Measurements from ENCODE around the gene PIGW. TPM values are rescaled to one million over a fixed set of nuclear protein-coding genes. Genes with fewer than 3 reads are reported as not detected.

PIGW gene
- total RNA-seq, 1 donor from 2014 or later = 6.9 TPM

- TF ChIP-seq, protein P1, sequence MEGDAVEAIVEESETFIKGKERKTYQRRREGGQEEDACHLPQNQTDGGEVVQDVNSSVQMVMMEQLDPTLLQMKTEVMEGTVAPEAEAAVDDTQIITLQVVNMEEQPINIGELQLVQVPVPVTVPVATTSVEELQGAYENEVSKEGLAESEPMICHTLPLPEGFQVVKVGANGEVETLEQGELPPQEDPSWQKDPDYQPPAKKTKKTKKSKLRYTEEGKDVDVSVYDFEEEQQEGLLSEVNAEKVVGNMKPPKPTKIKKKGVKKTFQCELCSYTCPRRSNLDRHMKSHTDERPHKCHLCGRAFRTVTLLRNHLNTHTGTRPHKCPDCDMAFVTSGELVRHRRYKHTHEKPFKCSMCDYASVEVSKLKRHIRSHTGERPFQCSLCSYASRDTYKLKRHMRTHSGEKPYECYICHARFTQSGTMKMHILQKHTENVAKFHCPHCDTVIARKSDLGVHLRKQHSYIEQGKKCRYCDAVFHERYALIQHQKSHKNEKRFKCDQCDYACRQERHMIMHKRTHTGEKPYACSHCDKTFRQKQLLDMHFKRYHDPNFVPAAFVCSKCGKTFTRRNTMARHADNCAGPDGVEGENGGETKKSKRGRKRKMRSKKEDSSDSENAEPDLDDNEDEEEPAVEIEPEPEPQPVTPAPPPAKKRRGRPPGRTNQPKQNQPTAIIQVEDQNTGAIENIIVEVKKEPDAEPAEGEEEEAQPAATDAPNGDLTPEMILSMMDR (conservative IDR thresholded peaks at IDR 0.05; ENCODE audit: low read depth, low read length) = no peak
- no peak overlapping the region for H3K4me3 ChIP-seq (ENCODE audit: low read depth, low read length)
- DNase-seq (ENCODE audit: low read depth) = no peak
These were observed 10.3 kb upstream of the PIGW start for GRCh38 chr17:36524428-36524876.

GRCh38 chr17:36525113-36525512 lies 9.7 kb upstream of the PIGW start:
- DNase-seq (ENCODE audit: low read depth) = no peak
- TF ChIP-seq, protein P1 (conservative IDR thresholded peaks at IDR 0.05; ENCODE audit: low read depth, low read length) = no peak
- no peak overlapping the region for H3K4me3 ChIP-seq (ENCODE audit: low read depth, low read length)

- TF ChIP-seq, protein P1 (conservative IDR thresholded peaks at IDR 0.05; ENCODE audit: low read depth, low read length) = no peak
- no peak overlapping the region for H3K4me3 ChIP-seq (ENCODE audit: low read depth, low read length)
- no peak for DNase-seq (ENCODE audit: low read depth)
These were observed 8.9 kb upstream of the PIGW start for GRCh38 chr17:36525888-36526287.

- H3K4me3 ChIP-seq (ENCODE audit: low read depth, low read length) = no peak overlapping the region
- no peak for DNase-seq (ENCODE audit: low read depth)
- TF ChIP-seq, protein P1 (conservative IDR thresholded peaks at IDR 0.05; ENCODE audit: low read depth, low read length) = no peak
These were observed 7.1 kb upstream of the PIGW start for GRCh38 chr17:36527621-36528250.

DNA sequence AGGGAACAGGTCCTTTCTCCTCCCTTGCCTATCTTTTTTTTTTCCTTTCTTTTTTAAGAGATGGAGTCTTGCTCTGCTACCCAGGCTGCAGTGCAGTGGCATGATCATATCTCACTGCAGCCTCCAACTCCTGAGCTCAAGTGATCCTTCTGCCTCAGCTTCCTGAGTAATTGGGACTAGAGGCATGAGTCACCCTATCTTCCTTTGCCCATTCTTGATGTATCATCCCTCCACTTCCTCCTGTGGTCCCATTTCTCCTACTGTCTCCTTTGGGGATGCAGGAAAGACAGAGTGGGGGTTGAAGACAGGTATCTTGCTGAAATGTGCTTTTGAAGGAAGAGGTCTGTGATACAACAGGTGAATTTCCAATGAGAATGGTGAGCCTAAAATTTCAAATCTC lies 5.7 kb upstream of the PIGW start:
- no peak for DNase-seq (ENCODE audit: low read depth)
- no peak overlapping the region for H3K4me3 ChIP-seq (ENCODE audit: low read depth, low read length)
- TF ChIP-seq, protein P1 (conservative IDR thresholded peaks at IDR 0.05; ENCODE audit: low read depth, low read length) = no peak

DNA sequence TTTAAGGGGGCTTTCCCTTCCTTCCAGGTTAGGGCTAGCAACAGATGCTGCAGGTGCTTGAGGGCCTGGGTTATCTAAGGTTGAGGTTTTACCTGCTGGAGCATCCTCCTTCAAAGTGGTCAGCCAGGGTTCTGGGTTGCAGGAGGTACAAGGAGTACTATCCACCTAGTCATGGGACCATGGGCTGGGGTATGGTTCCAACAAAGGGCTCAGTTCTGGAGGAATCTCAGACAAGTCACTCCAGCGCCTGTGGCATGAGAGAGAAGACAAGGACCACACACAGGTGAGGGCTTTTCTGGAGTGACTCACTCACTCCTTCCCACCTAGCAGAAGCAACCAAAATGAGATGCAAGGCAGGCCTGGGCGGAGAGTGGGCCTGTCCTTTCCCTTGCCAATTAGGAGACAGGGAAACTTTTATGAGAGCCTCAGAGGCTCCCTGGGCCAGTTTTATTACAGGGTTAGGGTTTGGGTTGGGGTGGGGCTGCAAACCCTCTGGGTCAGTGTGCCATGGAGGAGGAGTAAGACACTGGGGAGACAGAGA lies 2.3 kb upstream of the PIGW start:
- no peak overlapping the region for H3K4me3 ChIP-seq (ENCODE audit: low read depth, low read length)
- TF ChIP-seq, protein P1 (conservative IDR thresholded peaks at IDR 0.05; ENCODE audit: low read depth, low read length) = no peak
- DNase-seq (ENCODE audit: low read depth) = no peak
